DOHH2 (cell line): ENCODE data around the gene PRCD.

ENCODE experiments used
- CTCF ChIP-seq: fragments of 200-600 bp; sonication (generic); IDR thresholded peaks from one replicate; pipeline ENCODE4 v1.5.1; 2014; ENCODE audit warnings: antibody characterized with exemption, mild to moderate bottlenecking, low read depth, low read length; ENCODE audit not compliant: poor library complexity, severe bottlenecking
- EZH2phosphoT487 ChIP-seq: fragments of 200-600 bp; sonication (generic); IDR thresholded peaks from 2 replicates; pipeline ENCODE4 v1.6.1; 2017; ENCODE audit warnings: borderline replicate concordance, mild to moderate bottlenecking, antibody characterized with exemption, low read length, moderate library complexity, mixed read lengths

DNA sequence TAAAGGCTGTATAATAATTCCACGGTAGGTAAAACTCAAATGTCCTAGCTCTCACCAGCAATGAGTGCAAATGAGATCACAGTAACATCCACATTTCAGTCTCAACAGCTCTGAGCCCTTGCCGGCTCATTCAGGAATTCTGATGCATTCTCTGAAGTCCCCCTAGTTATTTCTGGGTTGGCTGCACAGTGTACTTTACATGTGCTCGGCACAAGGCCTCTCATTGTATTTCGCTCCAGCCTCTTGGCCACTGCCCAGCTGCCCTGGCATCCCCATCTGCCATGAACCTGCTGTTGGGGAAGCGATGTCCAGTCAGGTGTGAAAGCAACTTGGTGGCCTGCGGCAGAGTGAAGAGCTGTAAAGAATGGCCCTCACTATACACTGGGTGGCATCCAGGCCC, 14.3 kb downstream of the PRCD start:
- TF ChIP-seq CTCF (no peak), EZH2phosphoT487 (no peak)
